Glomerular endothelial cell (primary cell): ENCODE results near the gene CARNS1. TPM values are rescaled to one million over a fixed set of nuclear protein-coding genes. Genes with fewer than 3 reads are reported as not detected.

Source experiments
- DNase-seq: peaks from one replicate; pipeline ENCODE4 v3.0.0-alpha.2; 2011; ENCODE audit warnings: low read depth, low spot score; ENCODE audit errors: extremely low read depth
- total RNA-seq: library from RNA; depleted of rRNA; stranded (reverse); fragments of >200 nt; gene quantifications from 2 replicates; pipeline ENCODE4 v1.2.3, GENCODE V29; 2015

Gene CARNS1
- 0.10 and 0.18 TPM in 2 replicates for total RNA-seq

DNA sequence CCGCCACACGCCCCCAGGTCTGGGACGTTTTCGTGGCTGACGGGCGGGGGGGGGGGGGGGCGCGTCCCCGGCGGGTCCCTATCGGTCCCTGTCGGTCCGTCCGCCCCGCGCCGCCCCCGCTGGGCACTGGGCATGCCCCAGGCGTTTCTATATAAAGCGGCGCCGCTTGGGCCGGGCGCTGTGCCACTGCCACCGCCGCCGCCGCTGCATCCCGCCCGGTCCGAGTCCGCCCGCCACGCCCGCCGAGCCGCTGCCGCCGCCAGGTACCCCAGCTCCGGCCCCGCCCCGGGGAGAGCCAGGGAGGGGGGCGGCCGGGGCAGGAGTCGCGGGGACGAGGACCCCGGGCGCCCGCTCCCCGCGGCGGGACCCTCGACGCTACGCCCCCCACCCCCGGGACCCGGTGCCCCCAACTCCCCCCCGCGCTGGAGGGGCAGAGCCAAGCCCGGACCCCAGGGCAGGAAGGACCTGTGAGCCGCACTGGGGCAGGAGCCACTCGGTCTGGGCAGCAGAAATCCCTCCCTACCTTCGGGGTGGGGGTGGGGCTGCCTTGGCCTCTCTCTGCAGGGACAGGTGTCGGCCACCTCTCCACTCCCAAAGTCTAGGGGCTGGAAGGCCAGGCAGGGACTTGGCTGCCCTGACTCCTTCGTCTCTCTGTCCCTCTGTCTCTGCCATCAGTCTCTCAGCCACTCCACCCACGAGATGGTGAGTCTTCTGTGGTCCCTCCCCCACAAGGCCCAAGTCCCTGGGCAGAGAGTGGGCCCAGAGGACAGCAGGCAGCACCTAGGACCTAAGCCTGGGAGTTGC lies at the start of gene CARNS1:
Gene CARNS1 (plus strand): TSS at position 178 of the 804 bp plus-strand sequence. CDS start 522 bp downstream, at position 700.
- DNase-seq, result no peak

DNA sequence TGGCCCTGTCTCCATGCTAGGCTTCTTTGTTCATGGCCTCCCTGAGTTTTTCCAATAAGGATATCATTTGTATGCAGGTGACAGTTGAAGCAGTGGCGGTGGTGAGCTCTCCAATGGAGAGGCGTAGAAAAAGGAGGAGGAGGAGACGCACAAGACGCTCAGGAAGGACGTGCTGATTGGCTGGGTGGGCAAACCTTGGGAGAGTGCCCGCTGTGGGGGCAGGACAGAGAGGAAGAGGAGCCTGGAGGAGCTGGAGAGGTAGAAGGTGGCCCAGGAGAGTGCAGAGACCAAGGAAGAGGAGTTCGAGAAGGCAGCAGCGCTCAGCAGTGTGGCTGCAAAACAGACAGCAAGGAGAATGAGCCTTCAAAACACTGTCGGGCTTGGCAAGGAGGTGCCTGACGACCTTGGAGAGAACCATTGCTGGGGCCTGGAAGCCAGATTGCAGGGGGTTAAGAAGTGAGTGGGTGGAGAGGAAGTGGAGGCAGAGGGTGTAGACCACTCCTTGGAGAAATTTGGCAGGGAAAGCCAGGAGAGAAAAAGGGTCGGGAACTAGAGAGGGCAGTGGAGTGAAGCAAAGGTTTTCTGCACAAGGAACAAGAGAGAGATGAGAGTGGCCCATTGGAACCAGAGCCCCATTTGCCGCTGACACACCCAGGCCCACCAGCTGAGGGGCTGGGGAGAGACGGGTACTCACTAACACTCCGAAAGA lies 49.6 kb upstream of the CARNS1 start:
- no peak for DNase-seq

GRCh38 chr11:67366546-67366945 lies 48.9 kb upstream of the CARNS1 start:
- no peak for DNase-seq

- DNase-seq, result no peak
Measured at GRCh38 chr11:67366961-67367760, 48.3 kb upstream of the CARNS1 start.

DNA sequence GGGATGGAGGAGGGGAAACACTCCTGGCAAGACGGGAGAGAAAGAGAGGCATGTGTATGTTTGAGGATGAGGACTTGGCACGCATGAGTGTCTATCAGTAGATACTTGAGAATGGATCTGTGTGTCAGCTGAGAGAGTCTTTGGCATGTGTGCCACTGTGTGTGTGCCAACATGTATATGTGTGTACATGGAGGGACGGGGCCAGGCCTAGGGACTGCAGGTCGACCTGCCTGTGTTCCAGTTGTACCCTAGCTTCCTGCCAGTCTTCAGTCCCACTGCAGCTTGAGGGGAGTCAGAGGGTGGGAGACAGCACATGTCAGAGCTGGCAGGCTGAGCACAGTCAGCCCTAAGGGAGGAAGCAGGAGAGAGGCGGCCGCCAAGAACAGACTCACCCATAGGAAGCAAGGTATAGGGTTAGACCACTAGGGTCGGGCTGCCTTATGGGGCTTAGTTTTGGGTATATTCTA lies 47.7 kb upstream of the CARNS1 start:
- no peak for DNase-seq

DNA sequence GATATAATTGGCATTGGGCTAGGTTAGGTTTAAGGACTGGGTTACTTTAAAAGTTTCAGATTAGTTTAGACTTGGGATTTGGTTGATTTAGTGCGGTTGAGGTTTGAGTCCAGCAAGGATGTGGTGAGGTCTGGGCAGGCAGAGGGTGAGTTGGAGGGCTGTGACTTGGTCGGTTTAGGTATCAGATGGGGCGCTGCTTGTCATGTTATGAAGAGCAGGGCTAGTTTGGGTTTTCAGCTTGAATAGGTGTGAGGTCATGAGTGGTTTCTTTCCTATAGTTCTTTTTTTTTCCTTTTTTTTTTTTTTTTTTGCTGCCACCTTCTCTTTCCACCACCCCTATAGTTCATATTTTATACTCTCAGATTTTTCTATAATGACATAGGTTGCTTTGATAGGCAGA lies 46.9 kb upstream of the CARNS1 start:
- no peak for DNase-seq

GRCh38 chr11:67369275-67369674 lies 46.2 kb upstream of the CARNS1 start:
- DNase-seq, result no peak

- no peak for DNase-seq
Measured at GRCh38 chr11:67369801-67370284, 45.6 kb upstream of the CARNS1 start.

- no peak for DNase-seq
Measured at GRCh38 chr11:67370351-67371076, 45.0 kb upstream of the CARNS1 start.

DNA sequence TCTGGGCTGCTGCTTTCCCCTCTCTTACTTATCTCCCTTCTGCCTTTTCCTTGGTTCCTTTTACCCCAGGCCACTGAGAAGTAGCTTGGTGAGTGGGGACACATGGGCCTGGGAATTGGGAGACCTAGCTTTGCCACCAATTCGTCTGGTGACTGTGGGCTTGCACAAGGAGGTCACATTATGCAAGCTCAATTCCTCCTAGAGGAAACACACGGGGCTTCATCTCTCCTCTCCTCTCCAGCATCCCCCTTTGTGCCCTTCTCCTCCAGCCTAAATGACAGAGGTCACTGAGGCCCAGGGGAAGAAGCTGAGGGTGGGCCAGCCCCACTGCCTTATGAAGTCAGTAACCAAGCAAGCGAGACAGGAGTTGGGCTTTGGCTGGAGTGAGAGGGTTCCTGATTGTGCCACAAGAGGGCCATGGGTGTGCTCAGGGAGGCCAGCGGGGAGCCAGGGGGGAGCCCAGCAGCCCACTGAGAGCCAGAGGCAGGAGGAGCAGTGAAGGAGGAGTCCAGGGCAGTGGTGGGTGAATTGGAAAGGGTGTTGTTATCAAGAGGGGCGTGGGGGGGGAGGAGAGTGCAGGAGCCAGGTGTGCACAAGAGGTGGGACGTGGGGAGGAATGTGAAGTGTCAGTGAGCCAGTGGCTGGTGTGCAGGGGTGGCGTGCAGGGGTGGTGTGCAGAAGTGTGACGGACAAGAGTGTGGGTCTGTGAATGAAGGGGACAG lies 44.1 kb upstream of the CARNS1 start:
- no peak for DNase-seq

DNA sequence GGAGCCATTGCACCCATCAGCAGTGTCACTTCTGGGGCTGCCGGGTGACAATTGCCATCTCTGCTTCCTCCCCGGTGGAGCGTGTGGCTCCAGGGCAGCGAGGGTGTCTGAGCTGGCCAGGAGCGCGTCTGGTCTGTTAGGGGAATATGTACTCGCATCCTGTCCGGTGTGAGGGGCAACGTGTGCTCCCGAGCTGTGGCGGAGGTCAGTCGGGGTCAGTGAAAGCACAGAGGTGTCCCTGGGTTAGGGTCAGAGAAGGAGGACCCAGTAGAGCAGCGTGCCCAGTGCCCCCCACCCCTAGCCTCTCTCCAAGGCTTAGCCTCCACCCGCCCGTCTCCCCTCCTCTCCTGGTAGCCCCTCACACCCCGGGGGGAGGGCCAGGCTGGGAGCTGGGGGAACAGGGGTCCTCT lies 43.6 kb upstream of the CARNS1 start:
- DNase-seq, result no peak

GRCh38 chr11:67372321-67372992 lies 43.0 kb upstream of the CARNS1 start:
- no peak for DNase-seq

GRCh38 chr11:67372993-67373647 lies 42.4 kb upstream of the CARNS1 start, which contains the start of gene CLCF1:
CLCF1 (minus strand) TSS chr11:67373598; CDS start chr11:67373539, 59 bp downstream.
- no peak for DNase-seq

DNA sequence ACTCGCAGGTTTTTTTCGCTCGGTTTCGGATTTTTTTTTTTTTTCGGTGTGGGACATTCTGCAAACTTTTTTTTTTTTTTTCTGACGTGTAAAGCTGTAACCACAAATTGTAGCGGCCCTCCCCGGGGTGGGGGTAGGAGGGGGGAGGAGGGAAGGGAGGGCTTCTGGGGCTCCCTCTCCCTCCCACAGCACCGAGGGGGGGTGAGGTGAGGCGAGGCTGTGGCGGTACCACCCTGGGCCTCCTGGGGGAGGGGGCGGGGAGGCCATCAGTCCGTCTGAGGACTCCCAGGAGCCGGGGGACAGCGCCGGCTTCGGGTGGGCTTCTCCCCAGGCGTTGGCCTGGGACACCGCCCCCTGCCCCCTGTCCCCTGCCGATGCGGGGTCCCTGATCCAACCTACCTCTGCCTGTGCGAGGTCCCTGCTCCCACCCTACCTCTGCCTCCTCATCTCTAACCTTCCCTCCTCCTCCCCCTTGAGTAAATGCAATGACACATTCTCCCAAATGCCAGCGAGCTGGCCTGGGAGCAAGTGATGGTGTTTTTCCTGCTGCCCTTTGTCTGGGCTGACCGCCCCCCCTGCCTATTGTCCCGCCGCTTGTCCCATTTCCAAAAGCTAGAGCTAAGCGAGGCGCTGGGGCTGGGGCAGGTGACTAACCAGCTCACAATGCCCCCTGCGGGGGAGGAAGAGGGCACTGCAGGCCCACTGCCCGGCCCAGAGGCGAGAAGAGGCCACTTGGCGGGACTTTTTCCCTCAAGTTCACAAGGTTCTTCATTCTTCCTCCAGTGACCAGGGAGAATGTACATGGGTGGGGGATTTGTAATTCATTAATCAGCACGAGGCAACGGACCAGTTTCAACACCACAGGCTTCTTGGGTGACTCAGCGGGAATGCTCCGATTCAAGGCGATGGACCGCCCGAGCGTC lies 41.6 kb upstream of the CARNS1 start:
- DNase-seq, result no peak

GRCh38 chr11:67374571-67375281 lies 40.8 kb upstream of the CARNS1 start:
- DNase-seq, result no peak

DNA sequence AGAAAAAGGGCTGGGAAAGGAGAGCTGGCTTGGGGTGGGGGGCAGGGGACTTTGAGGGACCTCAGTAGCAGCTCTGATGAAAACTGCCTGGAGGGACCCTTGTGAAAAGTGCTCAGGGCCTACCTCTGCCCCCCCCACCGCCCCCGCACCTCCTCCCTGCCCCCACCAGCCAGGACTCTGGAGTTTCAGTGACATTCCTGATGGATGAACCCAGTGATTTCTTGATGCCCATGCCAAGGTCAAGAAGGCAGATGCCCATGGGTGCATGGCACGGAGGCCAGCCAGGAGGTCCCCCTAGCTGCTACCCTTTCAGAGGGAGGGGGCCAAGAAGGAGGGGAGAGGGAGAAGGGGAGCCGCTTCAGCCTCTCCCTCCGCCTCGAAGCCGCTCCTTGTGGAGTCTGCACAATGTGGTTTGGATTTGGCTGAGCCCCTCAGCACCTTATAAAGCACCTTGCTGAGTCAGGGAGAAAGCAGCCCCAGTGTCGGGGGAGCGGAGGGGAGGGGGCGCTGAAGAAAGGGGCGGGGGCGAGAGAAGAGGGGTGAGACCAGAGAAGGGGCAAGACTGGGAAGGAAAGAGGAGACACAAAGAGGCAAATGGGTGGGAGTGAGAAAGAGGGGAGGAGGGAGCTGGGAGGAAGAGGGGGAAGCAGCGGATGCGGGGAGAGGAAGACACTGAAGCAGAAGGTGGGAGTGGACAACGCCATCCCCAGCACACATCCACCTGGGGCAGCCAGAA lies 40.0 kb upstream of the CARNS1 start:
- no peak for DNase-seq
